Measurements from ENCODE around the gene TBC1D2. TPM values are rescaled to one million over a fixed set of nuclear protein-coding genes. Genes with fewer than 3 reads are reported as not detected.

TBC1D2 gene
- total RNA-seq, 1 donor from 2014 or later: 4.8 TPM

- DNase-seq: no peak
Measured at GRCh38 chr9:98215271-98215670, 40.2 kb downstream of the TBC1D2 start.

- DNase-seq: no peak
Measured at GRCh38 chr9:98214811-98215210, 40.6 kb downstream of the TBC1D2 start.

GRCh38 chr9:98211260-98211659 is 44.2 kb downstream of the TBC1D2 start:
- DNase-seq: no peak

GRCh38 chr9:98210435-98210834 is 45.0 kb downstream of the TBC1D2 start:
- no peak for DNase-seq

GRCh38 chr9:98209530-98209929 is 45.9 kb downstream of the TBC1D2 start:
- no peak for DNase-seq

GRCh38 chr9:98208635-98209034 is 46.8 kb downstream of the TBC1D2 start:
- DNase-seq: no peak

- no peak for DNase-seq
Measured at GRCh38 chr9:98207606-98208005, 47.8 kb downstream of the TBC1D2 start.

GRCh38 chr9:98206754-98207153 is 48.7 kb downstream of the TBC1D2 start:
- no peak for DNase-seq

- no peak for DNase-seq
Measured at GRCh38 chr9:98204692-98205091, 50.8 kb downstream of the TBC1D2 start.

GRCh38 chr9:98203153-98203552 is 52.3 kb downstream of the TBC1D2 start:
- DNase-seq: no peak

- DNase-seq: no peak
Measured at GRCh38 chr9:98202252-98202651, 53.2 kb downstream of the TBC1D2 start.

GRCh38 chr9:98201749-98202148 is 53.7 kb downstream of the TBC1D2 start:
- no peak for DNase-seq

GRCh38 chr9:98201102-98201501 is 54.3 kb downstream of the TBC1D2 start:
- no peak for DNase-seq

GRCh38 chr9:98199388-98200033 is 55.9 kb downstream of the TBC1D2 start:
- DNase-seq: peak; percentile 12

GRCh38 chr9:98195671-98196070 is 59.8 kb downstream of the TBC1D2 start:
- DNase-seq: no peak

- no peak for DNase-seq
Measured at GRCh38 chr9:98193336-98193944, 62.0 kb downstream of the TBC1D2 start.

GRCh38 chr9:98192503-98193335 is 62.7 kb downstream of the TBC1D2 start, which contains the start of gene CORO2A:
TSS of gene CORO2A (minus strand) at chr9:98192637. CDS start at chr9:98157660, 34,977 bp downstream.
- DNase-seq: peak; percentile 75

GRCh38 chr9:98191671-98192502 is 63.6 kb downstream of the TBC1D2 start:
- DNase-seq: peak; percentile 18

GRCh38 chr9:98191181-98191608 is 64.3 kb downstream of the TBC1D2 start:
- no peak for DNase-seq

GRCh38 chr9:98190757-98191105 is 64.7 kb downstream of the TBC1D2 start:
- no peak for DNase-seq

GRCh38 chr9:98189412-98189811 is 66.0 kb downstream of the TBC1D2 start:
- no peak for DNase-seq

- no peak for DNase-seq
Measured at GRCh38 chr9:98187926-98188325, 67.5 kb downstream of the TBC1D2 start.

- no peak for DNase-seq
Measured at GRCh38 chr9:98186236-98186635, 69.2 kb downstream of the TBC1D2 start.
